Heart right ventricle (tissue), 16 donors: Measurements from ENCODE around the gene MOG. TPM values are rescaled to one million over a fixed set of nuclear protein-coding genes. Genes with fewer than 3 reads are reported as not detected.

Source experiments
- ATAC-seq, 8 donors: fragments of 200-7000 bp; cut with Tn5 transposase; one replicate each; pipeline ENCODE4 v1.9.1; 2020; ENCODE audit warnings: mild to moderate bottlenecking in 8 of 8, moderate library complexity in 8 of 8, moderate number of reproducible peaks in 1 of 8
- DNase-seq, 2 donors: peaks; one replicate each; pipeline ENCODE4 v3.0.0-alpha.2; 2020
- H3K27ac ChIP-seq, 10 donors: fragments of 200-600 bp; sonication (generic) in 2 of 10; one replicate each; pipeline versions ENCODE4 v1.5.0 to v1.8.0; 2020 to 2022; ENCODE audit warnings: mild to moderate bottlenecking in 3 of 10
- H3K27me3 ChIP-seq, 7 donors: fragments of 200-600 bp; one replicate each; pipeline ENCODE4 v1.8.0; 2021 to 2022; ENCODE audit warnings: mild to moderate bottlenecking in 2 of 7
- H3K36me3 ChIP-seq, 9 donors: fragments of 200-600 bp; sonication (generic) in 1 of 9; one replicate each; pipeline versions ENCODE4 v1.5.0 to v1.8.0; 2020 to 2022; ENCODE audit warnings: mild to moderate bottlenecking in 2 of 9
- H3K4me1 ChIP-seq, 9 donors: fragments of 200-600 bp; sonication (generic) in 1 of 9; one replicate each; pipeline versions ENCODE4 v1.5.0 to v1.8.0; 2020 to 2022; ENCODE audit warnings: mild to moderate bottlenecking in 4 of 9
- H3K4me3 ChIP-seq, 10 donors: fragments of 200-600 bp; sonication (generic) in 2 of 10; one replicate each; pipeline versions ENCODE4 v1.5.0 to v1.8.0; 2020 to 2022; ENCODE audit warnings: mild to moderate bottlenecking in 7 of 10, moderate library complexity in 2 of 10
- H3K9me3 ChIP-seq, 11 donors: fragments of 200-600 bp in 10 of 11; sonication (generic) in 2 of 11; one replicate each; pipeline versions ENCODE4 v1.5.0 to v1.8.0; 2013 to 2022; ENCODE audit warnings: mild to moderate bottlenecking in 2 of 11, control low read depth in 1 of 11, moderate library complexity in 1 of 11
- WGBS, 2 donors: extraction: QIAGEN DNeasy Blood & Tissue Kit; methylation state at CpG; one replicate each; pipeline ENCODE4 v1.1.7; 2013; ENCODE audit warnings: inconsistent platforms in 1 of 2; 5-methylcytosine and 5-hydroxymethylcytosine counted together
- intact Hi-C, 10 donors: fragments of 100-400 bp; cut with DNase I; formaldehyde crosslinking; loops; one replicate each; pipeline versions ENCODE4 v1.11.1 to v1.14.2; 2022
- polyA plus RNA-seq, 2 donors: library from polyadenylated mRNA; stranded (reverse); fragments of 200-250 nt; gene quantifications; one replicate each; pipeline ENCODE4 v1.2.3, GENCODE V29; 2013
- total RNA-seq, 10 donors: library from RNA; stranded (reverse); fragmentation: NEBNext Ultra II Directional in 3 of 10; extraction: Animal tissue kit (Norgen Biotek cat#: 25700) in 3 of 10; gene quantifications; one replicate each; pipeline versions ENCODE4 v1.2.1 to v1.2.4, GENCODE V29; 2021 to 2023
- TF ChIP-seq, protein P1 (sequence below), 9 donors: fragments of 200-600 bp; sonication (generic) in 2 of 9; IDR thresholded peaks; one replicate each; pipeline versions ENCODE4 v1.5.0 to v1.8.0; 2021 to 2022; ENCODE audit warnings: antibody characterized with exemption in 9 of 9, mild to moderate bottlenecking in 5 of 9, moderate library complexity in 1 of 9
- donor health status: Arrhythmogenic right ventricular cardiomyopathy.
- donor health status: ischemic (EF 13 %, LVEDD 7.1; RV severe dilation, severe dysfunction).
- donor health status: healthy with polysubstance abuse.
- donor health status: DM: no; HTN: yes; CAD: no.
- donor health status: DM: no; HTN: no; CAD: no.
- donor health status: ischemic (EF 25% LVEDD 6.9; RV normal size, moderate dysfunction).
- donor health status: ischemic (EF 25% LVEDD 5.7; RV mildly dilated, moderate dysfunction).
- donor health status: healthy.
- donor health status: DM: yes; HTN: yes; CAD: no.
- donor health status: Ischemic cardiomyopathy.
- donor health status: ischemic (EF 35%, LVEDD 5.7; RV mildly dilated, moderate dysfunction).
- donor health status: nonischemic (EF 11% LVEDD 7.7; RV severe dilation, severe dysfunction).
- donor health status: DM: yes; HTN: yes; CAD: no.
- donor health status: PGD.
- donor health status: ischemic (EF 29% LVEDD 5.4; RV normal size, mild dysfunction).
- donor health status: nonischemic (EF 23%, LVEDD 6.1; RV moderate dilation, normal function).

MOG gene
- total and polyA plus RNA-seq, 12 donors: 0.19 to 13.6 (median 2.9) TPM

GRCh38 chr6:29673161-29673560 is 16.3 kb downstream of the MOG start:
- Histone ChIP-seq H3K36me3 (no peaks in the 10 kb centered on the region), H3K9me3 (no peaks in the 10 kb centered on the region), H3K4me3 (no peak overlapping the region), H3K4me1 (peaks cover 0 to 6% (median 0%) of the 10 kb centered on the region in 9 donors), H3K27ac (no peak overlapping the region), H3K27me3 (peaks cover 0 to 29% (median 10%) of the 10 kb centered on the region in 7 donors)
- DNase-seq (no peak), ATAC-seq (no peak)
- intact Hi-C loops: no loop called here
- 91 to 92% methylated on average over 12 of the region's 12 CpGs for WGBS, 2 donors
- TF ChIP-seq, protein P1, sequence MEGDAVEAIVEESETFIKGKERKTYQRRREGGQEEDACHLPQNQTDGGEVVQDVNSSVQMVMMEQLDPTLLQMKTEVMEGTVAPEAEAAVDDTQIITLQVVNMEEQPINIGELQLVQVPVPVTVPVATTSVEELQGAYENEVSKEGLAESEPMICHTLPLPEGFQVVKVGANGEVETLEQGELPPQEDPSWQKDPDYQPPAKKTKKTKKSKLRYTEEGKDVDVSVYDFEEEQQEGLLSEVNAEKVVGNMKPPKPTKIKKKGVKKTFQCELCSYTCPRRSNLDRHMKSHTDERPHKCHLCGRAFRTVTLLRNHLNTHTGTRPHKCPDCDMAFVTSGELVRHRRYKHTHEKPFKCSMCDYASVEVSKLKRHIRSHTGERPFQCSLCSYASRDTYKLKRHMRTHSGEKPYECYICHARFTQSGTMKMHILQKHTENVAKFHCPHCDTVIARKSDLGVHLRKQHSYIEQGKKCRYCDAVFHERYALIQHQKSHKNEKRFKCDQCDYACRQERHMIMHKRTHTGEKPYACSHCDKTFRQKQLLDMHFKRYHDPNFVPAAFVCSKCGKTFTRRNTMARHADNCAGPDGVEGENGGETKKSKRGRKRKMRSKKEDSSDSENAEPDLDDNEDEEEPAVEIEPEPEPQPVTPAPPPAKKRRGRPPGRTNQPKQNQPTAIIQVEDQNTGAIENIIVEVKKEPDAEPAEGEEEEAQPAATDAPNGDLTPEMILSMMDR (IDR thresholded peaks at IDR 0.05): no peak

GRCh38 chr6:29674008-29674407 is 17.1 kb downstream of the MOG start:
- WGBS, 2 donors: 88 to 92% methylated on average over 5 of the region's 5 CpGs
- H3K27ac ChIP-seq: no peak overlapping the region
- peaks cover 0 to 6% (median 0%) of the 10 kb centered on the region in 9 donors for H3K4me1 ChIP-seq
- H3K4me3 ChIP-seq: no peak overlapping the region
- H3K36me3 ChIP-seq: no peaks in the 10 kb centered on the region
- no peaks in the 10 kb centered on the region for H3K9me3 ChIP-seq
- ATAC-seq: no peak
- intact Hi-C loops: no loop called here
- H3K27me3 ChIP-seq: peaks cover 0 to 27% (median 9%) of the 10 kb centered on the region in 7 donors
- TF ChIP-seq, protein P1 (IDR thresholded peaks at IDR 0.05): no peak
- no peak for DNase-seq

- no peak overlapping the region for H3K27ac ChIP-seq
- WGBS, 2 donors: 93 to 98% methylated on average over 1 of the region's 1 CpG
- ATAC-seq (no peak), DNase-seq (no peak)
- H3K36me3 ChIP-seq: no peaks in the 10 kb centered on the region
- intact Hi-C loops: no loop called here
- no peaks in the 10 kb centered on the region for H3K9me3 ChIP-seq
- peaks cover 0 to 14% (median 8%) of the 10 kb centered on the region in 7 donors for H3K27me3 ChIP-seq
- peaks cover 0 to 6% (median 0%) of the 10 kb centered on the region in 9 donors for H3K4me1 ChIP-seq
- no peak overlapping the region for H3K4me3 ChIP-seq
- TF ChIP-seq, protein P1 (IDR thresholded peaks at IDR 0.05): no peak
Measured at GRCh38 chr6:29675561-29675960, 18.7 kb downstream of the MOG start.

GRCh38 chr6:29676981-29677601 is 20.2 kb downstream of the MOG start:
- Histone ChIP-seq H3K4me1 (peaks cover 0 to 6% (median 0%) of the 10 kb centered on the region in 9 donors), H3K27me3 (peaks cover 0 to 14% (median 7%) of the 10 kb centered on the region in 7 donors), H3K27ac (peak overlapping the region in 1 of 10 donors; percentile 43), H3K9me3 (no peaks in the 10 kb centered on the region), H3K4me3 (no peak overlapping the region), H3K36me3 (no peaks in the 10 kb centered on the region)
- TF ChIP-seq, protein P1 (IDR thresholded peaks at IDR 0.05): no peak
- no peak for DNase-seq
- intact Hi-C loops: no loop called here
- WGBS, 2 donors: 26 to 42% methylated on average over 2 of the region's 2 CpGs
- peak in 3 of 8 donors; percentile 43 to 53 (median 52) for ATAC-seq
